Measurements from ENCODE around the gene FAM25A. TPM values are rescaled to one million over a fixed set of nuclear protein-coding genes. Genes with fewer than 3 reads are reported as not detected.

The FAM25A gene
- total and polyA plus RNA-seq, 2 donors (not counting 3 experiments of a cell fraction or from before 2014, with no cell fraction given): not detected

DNA sequence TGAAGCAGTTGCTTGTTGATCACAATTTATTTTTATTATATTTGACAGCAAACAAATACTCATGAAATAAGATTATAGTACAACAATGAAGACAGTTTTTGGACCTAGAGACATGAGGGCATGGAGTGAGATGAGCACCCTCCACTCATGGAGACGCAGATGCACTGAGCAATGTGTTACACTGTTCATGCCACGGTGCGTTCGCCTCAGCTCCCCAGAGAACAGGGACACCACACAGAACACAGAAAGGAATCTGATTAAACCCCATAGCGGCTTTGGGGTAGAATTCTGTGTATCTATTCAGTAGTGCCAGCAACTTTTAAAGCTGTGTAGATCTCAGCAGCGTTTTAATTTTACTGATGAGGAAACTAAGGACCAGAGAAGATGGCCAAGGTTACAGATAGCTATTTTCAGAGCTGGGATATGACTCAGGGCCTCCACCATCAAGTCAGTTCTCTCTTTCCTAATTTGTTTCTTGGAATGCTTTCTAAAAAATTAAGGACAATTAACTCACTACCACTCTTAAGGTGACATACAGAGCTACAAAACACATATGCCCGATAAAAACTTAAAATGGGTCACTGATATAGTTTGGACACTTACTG, 33.6 kb downstream of the FAM25A start:
- Histone ChIP-seq H2AFZ (ENCODE audit: low read depth, low read length) (no peak overlapping the region), H3K4me1 (ENCODE audit: control insufficient read depth, extremely low read depth, insufficient read depth, low read length) (peaks cover 10% of the 10 kb centered on the region), H3K79me2 (ENCODE audit: control insufficient read depth, insufficient read depth, low read length) (no peaks in the 10 kb centered on the region), H3K36me3 (ENCODE audit: control insufficient read depth in 2 of 2, extremely low read depth in 1 of 2, insufficient read depth in 2 of 2, low read length in 2 of 2) (peaks cover 6 to 10% of the 10 kb centered on the region in 2 experiments), H3K27me3 (ENCODE audit: control insufficient read depth in 2 of 2, insufficient read depth in 2 of 2, low read length in 2 of 2) (no peaks in the 10 kb centered on the region), H3K9me1 (replicated peaks; ENCODE audit: control insufficient read depth, extremely low read depth, insufficient read depth, low read length) (no peaks in the 10 kb centered on the region), H3K9ac (replicated peaks; ENCODE audit: extremely low read depth, insufficient read depth, low read length) (no peak overlapping the region), H3K4me3 (replicated peaks in 1 of 3; ENCODE audit: insufficient read depth in 1 of 3, low read depth in 1 of 3, low read length in 3 of 3) (no peak overlapping the region), H3K4me2 (ENCODE audit: insufficient read depth, low read length) (no peak overlapping the region), H4K20me1 (replicated peaks; ENCODE audit: control insufficient read depth, extremely low read depth, insufficient read depth, low read length) (no peaks in the 10 kb centered on the region), H3K9me3 (replicated peaks; ENCODE audit: control insufficient read depth, insufficient read depth, low read length) (no peaks in the 10 kb centered on the region), H3K27ac (ENCODE audit: insufficient read depth, low read depth, low read length) (no peak overlapping the region)
- no peak for DNase-seq (ENCODE audit: low read depth, low spot score)
- POLR2A ChIA-PET: no interaction called here
- CTCF ChIA-PET: interaction anchor here (1.0 to 1.9 kb wide), 6 partner anchors 9 to 87 kb away, joined by 3 to 9 read pairs (median 4); no protein-coding TSS in a partner anchor
- intact Hi-C loops (cut with micrococcal nuclease): no loop called here
- FAIRE-seq: no peak
- dilution Hi-C loops (cut with MboI; ENCODE audit: extremely low pct_ligation_motif_present, low sequenced_read_pairs): no loop called here
- BruUV-seq (replicated peaks): no TSS peak
- TF ChIP-seq POLR2A (IDR thresholded peaks at IDR 0.05; ENCODE audit: low read depth, low read length): no peak
- no peak for TF ChIP-seq POLR2AphosphoS5 (IDR thresholded peaks at IDR 0.05; ENCODE audit: insufficient read depth, low read depth, low read length)
- no peak for TF ChIP-seq GATA2 (IDR thresholded peaks at IDR 0.05; ENCODE audit: insufficient read depth, insufficient read length, low read depth, low read length)
- no peak for TF ChIP-seq MYC (IDR thresholded peaks at IDR 0.05; ENCODE audit: low read depth, low read length)
- TF ChIP-seq, protein P1, sequence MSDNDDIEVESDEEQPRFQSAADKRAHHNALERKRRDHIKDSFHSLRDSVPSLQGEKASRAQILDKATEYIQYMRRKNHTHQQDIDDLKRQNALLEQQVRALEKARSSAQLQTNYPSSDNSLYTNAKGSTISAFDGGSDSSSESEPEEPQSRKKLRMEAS (IDR thresholded peaks at IDR 0.05; ENCODE audit: insufficient read depth, insufficient read length): no peak
- TF ChIP-seq, protein P2, sequence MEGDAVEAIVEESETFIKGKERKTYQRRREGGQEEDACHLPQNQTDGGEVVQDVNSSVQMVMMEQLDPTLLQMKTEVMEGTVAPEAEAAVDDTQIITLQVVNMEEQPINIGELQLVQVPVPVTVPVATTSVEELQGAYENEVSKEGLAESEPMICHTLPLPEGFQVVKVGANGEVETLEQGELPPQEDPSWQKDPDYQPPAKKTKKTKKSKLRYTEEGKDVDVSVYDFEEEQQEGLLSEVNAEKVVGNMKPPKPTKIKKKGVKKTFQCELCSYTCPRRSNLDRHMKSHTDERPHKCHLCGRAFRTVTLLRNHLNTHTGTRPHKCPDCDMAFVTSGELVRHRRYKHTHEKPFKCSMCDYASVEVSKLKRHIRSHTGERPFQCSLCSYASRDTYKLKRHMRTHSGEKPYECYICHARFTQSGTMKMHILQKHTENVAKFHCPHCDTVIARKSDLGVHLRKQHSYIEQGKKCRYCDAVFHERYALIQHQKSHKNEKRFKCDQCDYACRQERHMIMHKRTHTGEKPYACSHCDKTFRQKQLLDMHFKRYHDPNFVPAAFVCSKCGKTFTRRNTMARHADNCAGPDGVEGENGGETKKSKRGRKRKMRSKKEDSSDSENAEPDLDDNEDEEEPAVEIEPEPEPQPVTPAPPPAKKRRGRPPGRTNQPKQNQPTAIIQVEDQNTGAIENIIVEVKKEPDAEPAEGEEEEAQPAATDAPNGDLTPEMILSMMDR (IDR thresholded peaks at IDR 0.05; ENCODE audit: extremely low read depth in 1 of 2, insufficient read depth in 1 of 2, low read depth in 1 of 2, low read length in 2 of 2): no peak
- TF ChIP-seq JUN (IDR thresholded peaks at IDR 0.05; ENCODE audit: borderline replicate concordance, insufficient read depth, insufficient read length, low read depth): no peak
- no peak for TF ChIP-seq FOS (IDR thresholded peaks at IDR 0.05; ENCODE audit: borderline replicate concordance, insufficient read depth, low read length)
- no peak for TF ChIP-seq EZH2 (IDR thresholded peaks at IDR 0.05; ENCODE audit: borderline replicate concordance, low read depth, low read length, severe bottlenecking)
